GM18517 (cell line): Measurements from ENCODE around the gene MRPS35.

Experiments
- ATAC-seq: cut with Tn5 transposase; IDR thresholded peaks from one replicate; pipeline ENCODE4 v1.9.1; 2021; ENCODE audit warnings: mild to moderate bottlenecking, moderate library complexity; ENCODE audit not compliant: unreplicated experiment

Gene MRPS35

GRCh38 chr12:27771481-27772327, 61.1 kb downstream of the MRPS35 start:
- ATAC-seq: no peak

- no peak for ATAC-seq
Measured at GRCh38 chr12:27772328-27773049, 61.9 kb downstream of the MRPS35 start.

GRCh38 chr12:27777141-27777540, 66.5 kb downstream of the MRPS35 start:
- no peak for ATAC-seq

- no peak for ATAC-seq
Measured at GRCh38 chr12:27778206-27778605, 67.6 kb downstream of the MRPS35 start.

- ATAC-seq: peak; percentile 16
Measured at GRCh38 chr12:27779416-27779919, 68.8 kb downstream of the MRPS35 start.

- peak; percentile 69 for ATAC-seq
Measured at GRCh38 chr12:27779920-27780611, 69.4 kb downstream of the MRPS35 start, which contains the start of the genes KLHL42 and MANSC4. Gene KLHL42 (plus strand): TSS chr12:27780233. CDS start chr12:27780331, 98 bp downstream. Gene MANSC4 (minus strand): TSS chr12:27780236. CDS start chr12:27771276, 8,960 bp downstream.

GRCh38 chr12:27780612-27781408, 70.2 kb downstream of the MRPS35 start:
- peak; percentile 36 for ATAC-seq

GRCh38 chr12:27781680-27782079, 71.0 kb downstream of the MRPS35 start:
- ATAC-seq: no peak

- no peak for ATAC-seq
Measured at GRCh38 chr12:27782481-27782880, 71.8 kb downstream of the MRPS35 start.

GRCh38 chr12:27785882-27786570, 75.4 kb downstream of the MRPS35 start:
- no peak for ATAC-seq

GRCh38 chr12:27787559-27787958, 76.9 kb downstream of the MRPS35 start:
- ATAC-seq: no peak

GRCh38 chr12:27790179-27790578, 79.5 kb downstream of the MRPS35 start:
- ATAC-seq: no peak

GRCh38 chr12:27794818-27795584, 84.4 kb downstream of the MRPS35 start:
- no peak for ATAC-seq

- no peak for ATAC-seq
Measured at GRCh38 chr12:27796128-27796527, 85.5 kb downstream of the MRPS35 start.

GRCh38 chr12:27797301-27798025, 86.8 kb downstream of the MRPS35 start:
- ATAC-seq: no peak

- ATAC-seq: no peak
Measured at GRCh38 chr12:27800819-27801218, 90.2 kb downstream of the MRPS35 start.

- ATAC-seq: no peak
Measured at GRCh38 chr12:27801630-27802029, 91.0 kb downstream of the MRPS35 start.

- no peak for ATAC-seq
Measured at GRCh38 chr12:27802511-27802910, 91.9 kb downstream of the MRPS35 start.
